HG03196 (cell line): ENCODE data around the gene TGM1.
A peak's percentile ranks its signal among the peaks of the same experiment; 100 is the strongest.

ENCODE experiments used
- ATAC-seq: cut with Tn5 transposase; IDR thresholded peaks from one replicate; pipeline ENCODE4 v1.9.1; 2021; ENCODE audit not compliant: unreplicated experiment

TGM1 gene

DNA sequence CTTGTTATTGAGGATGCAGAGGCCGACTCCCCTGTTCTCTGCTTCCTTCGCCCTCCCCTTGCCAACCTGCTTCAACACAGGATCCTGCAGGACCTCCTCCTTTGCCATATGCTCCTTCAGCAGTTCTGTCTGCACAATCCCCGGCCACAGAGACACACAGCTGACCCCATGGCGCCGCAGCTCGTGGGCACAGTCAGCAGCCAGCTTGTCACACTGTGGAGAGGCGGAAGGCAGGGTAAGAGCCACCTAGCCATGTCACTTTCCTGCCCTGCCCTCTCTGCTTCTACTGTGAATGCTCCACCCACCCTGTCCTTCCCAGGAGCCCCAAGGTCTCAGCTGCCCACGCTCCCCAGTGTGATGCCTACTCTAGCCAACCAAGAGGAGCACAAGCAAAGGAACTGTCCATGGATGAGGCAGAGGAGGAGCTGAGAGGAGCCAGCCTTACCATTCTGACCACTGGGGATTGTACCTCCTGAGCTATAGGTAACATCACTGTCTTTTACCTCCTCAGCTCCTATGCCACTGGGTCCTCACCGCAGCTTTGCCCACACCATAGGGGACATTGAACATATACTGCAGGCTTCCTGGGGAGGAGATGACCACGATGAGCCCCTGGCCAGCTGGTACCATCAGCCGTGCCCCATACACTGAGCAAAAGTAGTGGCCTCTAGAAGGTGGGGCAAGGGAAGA is 29.3 kb upstream of the TGM1 start:
- no peak for ATAC-seq

DNA sequence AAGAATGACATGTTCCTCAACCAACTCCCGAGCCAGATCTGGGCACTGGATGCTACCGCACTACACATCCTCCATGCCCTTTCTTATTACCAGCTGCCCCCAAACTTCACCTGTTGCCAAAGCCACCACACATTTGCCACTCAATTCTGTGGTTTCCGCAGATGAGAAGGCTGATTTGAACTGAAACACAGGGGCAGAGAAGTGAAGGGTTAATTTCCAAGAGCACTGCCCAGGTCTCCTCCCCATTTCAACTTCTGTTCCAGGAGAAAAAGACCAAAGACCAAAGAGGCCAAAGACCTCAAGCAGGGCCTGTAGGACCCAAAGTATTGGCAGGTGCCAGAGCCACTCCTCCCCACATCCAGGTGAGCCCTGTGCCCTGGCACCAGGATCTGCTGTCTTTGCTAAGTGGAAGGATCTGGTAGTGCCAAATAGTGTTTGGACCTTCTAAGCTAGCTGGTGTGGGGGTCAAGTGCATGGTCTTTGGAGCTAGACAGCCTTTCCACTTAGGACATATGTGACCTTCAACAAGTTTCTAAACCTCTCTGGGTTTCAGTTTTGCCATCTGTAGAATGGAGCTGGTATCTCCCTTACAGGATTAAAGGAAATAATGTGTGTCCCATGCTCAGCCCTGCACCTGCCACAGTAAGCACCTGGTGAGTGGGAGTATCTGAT is 28.6 kb upstream of the TGM1 start:
- ATAC-seq = no peak

DNA sequence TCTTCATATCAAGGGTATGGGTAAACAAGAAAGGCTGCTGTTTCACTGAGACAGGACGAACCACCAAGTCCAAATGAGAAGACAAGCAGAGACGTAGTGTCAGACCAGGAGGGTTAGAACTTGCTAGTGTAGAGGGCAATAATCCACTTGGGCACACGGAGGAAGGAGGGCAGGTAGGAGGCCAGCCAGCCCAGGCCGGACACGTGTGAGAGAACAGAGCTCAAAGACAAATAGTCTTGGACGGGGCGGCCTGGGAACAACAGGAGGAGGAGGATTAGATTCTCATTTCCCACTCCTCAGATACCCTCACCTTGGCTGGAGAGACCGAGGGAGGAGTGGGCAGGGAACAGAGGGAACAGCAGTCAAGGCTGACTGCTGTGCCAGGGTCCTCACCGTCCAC is 27.8 kb upstream of the TGM1 start:
- no peak for ATAC-seq

DNA sequence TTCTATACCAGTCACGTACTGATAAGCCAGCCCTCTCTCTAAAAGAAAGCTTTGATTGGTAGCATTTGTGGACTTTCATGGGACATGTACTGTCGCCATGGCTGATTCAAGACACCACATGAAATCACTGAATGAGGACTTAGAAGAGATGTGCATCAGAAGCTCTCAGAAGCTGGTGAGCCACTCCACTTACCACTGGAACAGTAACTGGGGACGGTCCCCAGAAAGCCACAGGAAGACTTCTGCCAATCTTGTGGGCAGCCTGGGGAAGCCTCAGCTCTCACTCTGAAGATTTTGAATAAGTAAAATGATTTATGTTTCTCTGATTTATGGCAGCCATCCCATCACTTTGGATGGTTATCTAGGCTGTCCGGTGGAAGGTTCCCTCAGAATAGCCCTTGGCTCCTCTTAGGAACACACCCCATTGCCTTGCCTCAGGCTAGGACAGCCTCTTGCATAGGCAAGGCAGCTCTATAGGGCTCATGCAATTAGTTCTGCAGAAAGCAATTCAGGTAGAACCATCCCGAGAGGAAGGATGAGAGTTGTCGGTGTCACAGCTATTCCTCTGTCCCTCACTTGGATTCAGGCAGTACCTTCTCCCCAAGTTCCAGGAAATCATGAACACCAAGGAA is 26.8 kb upstream of the TGM1 start:
- ATAC-seq = peak; percentile 87

DNA sequence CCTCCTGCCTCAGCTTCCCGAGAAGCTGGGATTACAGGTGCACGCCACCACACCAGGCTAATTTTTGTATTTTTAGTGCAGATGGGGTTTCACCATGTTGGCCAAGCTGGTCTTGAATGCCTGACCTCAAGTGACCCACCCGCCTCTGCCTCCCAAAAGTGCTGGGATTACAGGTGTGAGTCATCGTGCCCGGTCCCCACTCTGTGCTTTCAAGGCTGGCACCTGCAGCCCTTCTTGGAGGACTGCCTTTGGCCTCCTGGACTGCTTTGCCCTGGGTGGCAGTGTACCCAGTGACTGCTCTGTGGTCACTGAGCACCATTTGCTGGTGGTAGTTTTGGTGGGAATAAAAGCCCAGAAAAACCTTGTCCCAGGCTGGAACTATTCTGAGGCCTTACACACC is 24.0 kb upstream of the TGM1 start:
- ATAC-seq = no peak

DNA sequence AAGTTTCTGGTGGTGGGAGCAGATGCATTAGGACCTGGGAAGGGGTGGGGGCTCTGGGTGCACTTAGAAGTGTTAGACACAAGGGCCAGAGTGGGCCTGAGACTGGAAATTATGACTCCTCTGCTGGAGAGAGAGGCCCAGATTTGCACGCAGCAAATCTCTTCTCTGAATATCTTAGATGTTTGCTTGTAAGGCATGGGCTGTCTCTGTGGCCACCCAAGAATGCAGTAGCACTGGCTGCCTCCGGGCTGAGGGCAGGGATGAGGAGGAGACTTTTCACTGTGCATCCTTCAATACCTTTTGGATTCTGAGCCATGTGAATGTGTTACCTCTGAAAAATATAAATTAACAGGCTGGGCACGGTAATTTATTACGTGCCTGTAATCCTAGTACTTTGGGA is 22.4 kb upstream of the TGM1 start:
- ATAC-seq = no peak

DNA sequence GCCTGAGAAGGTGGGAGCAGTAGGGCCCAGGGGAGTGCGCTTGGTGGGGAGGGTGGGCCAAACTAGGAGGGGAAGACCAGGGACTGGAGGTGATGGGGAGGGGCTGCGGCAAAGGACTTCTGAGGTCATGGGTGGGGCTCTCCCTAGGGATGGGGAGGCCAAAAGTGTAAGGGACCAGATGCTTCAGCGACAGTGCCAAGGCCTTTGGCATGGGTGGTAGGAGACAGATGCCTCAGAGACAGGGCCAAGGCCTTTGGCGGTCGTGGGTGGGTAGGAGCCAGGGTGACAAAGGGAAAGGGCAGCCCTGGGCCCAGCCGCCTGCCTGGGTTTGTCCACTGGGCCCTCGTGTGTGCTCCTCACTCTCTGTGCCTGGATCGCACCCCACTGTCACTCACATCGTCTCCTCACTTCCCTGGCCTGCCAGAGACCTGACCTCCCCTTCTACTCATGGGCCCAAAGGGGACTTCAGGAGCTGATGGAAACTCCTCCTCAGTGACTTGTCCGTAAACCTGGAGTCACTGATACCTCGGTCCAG is 21.6 kb upstream of the TGM1 start:
- ATAC-seq = no peak

DNA sequence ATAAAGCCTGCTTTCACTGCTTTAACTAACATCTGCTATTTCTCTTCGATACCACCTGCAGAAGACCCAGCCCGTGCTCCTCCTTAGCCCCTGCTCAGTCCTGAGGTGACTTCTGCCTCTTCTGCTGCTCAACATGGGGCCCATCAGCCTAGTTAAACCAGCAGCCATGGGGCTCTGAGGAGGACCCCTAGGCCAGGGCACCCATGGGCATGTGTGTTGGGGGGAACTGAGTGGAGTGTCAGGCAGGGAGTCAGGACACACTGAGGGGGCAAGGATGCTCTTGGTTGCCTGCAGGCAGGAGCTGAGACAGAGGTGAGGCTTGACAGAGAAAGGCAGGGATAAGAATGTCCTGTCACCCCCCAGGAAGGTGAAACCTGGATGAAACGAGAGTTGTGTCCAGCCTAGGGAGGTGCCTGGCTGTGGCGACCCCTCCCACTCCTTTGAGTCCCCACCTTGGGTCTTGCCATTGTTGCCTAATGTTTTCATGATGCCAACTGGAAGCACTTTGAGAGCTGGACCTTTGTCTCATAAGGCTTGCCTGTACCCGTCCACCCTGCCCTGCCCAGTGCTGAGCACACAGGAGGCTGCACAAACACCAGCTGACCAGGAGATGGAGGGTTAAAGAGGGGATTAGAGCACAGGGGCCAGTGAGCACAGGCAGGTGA is 21.0 kb upstream of the TGM1 start:
- no peak for ATAC-seq

DNA sequence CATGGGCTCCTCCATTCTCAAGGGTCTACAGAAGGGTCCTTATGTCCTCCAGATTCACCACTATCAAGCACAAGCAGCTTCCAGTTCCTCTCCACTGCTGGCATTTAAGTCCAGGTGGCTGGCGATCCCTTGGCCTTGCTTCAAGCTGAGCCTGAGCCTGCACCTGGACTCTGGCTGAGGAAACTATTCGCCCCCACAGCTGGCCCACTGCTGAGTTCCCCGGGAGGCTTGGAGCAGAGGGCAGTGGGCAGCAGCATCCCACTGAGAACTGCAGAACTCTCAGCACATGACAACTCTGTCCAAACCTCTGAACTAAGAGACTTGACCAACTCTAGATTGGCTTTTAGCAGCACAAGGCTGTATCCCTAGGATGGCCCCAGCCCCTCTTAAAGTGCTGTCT is 19.8 kb upstream of the TGM1 start:
- no peak for ATAC-seq

DNA sequence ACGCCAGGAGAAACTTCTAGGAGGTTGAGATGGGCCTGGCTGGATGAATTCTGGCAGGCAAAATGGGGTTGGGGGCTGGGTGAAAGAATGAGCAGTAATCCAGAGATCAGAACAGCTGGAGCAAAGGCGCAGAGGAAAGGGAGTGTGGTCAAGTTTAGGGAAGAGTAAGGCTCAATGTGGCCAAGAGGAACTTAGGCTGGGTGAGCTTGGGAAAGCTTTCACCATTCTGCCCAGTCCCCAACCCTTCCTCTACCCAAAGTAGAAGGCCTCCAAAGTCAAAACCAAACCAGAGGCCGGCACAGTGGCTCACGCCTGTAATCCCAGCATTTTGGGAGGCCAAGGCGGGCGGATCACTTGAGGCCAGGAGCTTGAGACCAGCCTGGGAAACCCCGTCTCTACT is 18.7 kb upstream of the TGM1 start:
- ATAC-seq = no peak

DNA sequence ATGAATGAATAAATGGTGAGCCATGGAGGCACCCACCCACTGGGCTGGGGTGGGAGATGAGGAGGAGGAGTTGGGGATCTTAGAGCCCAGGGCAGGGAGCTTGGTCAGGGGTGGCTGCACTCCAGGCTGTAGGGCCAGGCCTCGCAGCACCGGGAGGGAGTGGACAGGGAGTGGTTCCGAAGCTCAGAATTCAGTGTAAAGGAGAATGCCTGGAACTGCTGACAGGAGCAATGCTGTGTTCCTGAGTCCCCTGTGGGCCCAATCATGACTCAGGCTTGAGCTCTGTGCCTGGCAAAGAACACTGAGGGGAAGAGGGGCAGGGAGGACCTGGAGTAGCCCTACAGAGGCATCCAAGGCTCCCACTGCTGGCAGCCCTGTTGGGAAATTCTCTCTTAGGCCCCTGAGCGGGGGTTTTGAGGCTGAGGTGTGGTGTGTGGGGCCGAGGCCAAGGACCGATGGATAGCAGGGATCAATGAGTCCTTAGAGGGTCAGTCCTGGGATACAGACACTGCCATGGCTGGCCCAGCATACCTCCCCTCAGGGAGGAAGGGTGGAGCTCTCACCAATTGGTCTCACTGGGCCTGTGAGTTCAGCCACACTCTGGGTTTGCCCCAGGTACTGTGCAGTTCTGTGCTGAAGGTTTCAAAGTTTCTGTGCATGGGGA is 18.0 kb upstream of the TGM1 start:
- ATAC-seq = no peak

DNA sequence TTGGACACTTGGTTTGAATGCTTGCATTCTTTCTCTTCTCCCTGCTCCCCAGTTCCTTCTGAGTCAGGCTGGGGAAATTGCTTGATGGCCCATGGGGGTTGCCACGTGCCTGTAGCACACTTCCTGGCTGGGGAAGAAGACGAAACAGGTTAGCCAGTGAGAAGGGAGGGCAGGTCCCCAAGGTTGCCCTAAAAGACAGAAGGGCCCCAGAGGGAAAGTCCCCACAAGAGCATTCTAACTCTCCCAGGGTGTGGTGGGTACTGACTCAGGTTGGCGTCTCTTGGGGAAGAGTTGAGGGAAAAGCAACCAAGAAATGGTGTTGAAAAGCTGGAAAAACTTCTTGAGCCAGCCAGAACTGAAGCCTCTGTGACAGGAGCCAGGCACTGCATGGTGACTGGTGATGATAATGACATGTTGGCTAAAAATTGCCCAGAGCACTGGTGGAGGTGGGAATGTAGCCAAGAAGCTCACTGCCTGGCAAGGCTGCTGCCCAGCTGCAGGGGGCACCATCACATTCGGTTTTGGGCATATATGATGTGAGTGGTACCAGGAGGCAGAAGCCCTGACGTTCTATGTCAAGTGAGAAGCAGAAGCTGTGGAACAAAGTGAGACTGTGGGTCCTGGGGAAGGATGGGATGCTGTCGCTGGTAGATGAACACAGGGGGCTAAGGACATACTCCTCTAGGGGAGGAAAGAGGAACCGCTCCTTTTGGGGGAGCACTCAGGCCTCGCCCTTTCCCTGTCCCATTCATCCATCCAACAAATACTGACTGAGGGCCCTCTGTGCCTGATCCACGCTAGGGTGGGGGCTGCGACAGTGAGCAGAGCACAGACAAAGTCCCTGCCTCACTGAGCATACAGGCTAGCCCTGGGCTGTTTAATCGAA is 16.6 kb upstream of the TGM1 start:
- peak; percentile 56 for ATAC-seq

DNA sequence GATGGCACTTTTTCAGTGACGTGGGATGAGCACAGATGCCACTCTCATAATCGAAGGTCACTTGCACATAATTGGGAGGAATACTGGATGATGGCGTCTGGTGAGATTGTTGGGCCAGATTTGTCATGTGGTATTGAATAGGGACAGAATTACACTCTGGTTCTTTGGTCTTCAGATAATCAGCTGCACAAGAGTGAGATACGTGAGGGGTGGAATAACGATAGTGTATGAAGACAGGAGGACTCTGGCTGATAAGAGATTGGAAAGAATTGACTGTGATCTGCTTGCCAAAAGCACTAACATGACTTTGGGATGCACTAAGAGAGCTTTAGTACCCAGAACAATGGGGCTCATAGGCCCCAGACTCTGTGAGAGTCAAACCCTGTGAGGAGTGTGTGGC is 15.4 kb upstream of the TGM1 start:
- no peak for ATAC-seq

DNA sequence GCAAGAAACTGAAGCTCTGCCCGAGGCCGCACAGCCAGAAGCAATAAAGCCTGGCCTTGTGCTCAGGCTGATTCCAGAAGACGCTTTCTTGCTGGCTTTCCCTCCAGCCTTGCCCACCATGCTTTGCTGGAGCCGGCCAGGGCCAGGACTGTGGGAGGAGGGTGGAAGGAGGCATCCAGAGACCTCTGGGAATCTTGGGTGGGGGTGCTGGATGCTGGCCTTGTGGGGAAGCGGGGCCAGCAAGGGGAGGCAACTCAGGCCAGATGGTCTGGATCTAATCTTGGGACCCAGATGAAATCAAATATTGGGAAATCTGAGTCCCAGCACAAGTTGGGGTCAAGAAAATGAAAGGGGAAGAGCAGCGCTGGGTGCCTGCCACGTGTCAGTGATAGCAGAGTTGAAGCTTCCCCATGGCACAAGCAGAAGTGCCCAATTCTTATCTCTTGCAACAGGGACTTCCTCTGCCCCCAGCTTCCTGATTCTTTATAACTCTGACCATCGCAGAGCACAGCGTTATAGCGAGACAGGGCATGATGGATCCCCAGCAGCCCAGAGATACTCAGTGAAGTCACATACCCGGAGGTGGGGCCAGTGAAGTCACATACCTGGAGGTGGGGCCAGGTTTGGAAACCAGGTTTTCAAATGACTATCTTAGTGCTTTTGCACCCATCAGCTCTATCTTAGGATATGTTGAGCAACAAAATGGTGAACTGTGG is 14.8 kb upstream of the TGM1 start:
- no peak for ATAC-seq

DNA sequence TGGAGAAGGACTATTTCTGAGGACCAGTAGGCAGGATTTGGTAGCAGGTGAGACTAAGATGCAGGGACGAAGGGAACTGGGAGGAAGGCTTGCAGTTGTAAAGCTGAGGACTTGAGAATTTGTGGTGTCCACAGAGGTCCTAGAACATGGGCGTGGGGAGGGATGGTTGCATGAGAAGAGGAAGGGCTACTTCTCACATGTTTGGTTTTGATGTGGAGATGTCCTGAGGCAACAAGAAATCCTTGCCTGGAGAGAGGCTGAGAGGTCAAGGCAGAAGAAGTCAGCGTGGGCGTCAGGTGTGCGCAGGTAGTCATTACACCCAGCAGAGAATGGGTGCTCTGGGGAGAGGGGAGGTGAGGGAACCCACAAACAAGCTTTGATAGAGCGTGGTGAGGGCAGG is 14.1 kb upstream of the TGM1 start:
- ATAC-seq = no peak

DNA sequence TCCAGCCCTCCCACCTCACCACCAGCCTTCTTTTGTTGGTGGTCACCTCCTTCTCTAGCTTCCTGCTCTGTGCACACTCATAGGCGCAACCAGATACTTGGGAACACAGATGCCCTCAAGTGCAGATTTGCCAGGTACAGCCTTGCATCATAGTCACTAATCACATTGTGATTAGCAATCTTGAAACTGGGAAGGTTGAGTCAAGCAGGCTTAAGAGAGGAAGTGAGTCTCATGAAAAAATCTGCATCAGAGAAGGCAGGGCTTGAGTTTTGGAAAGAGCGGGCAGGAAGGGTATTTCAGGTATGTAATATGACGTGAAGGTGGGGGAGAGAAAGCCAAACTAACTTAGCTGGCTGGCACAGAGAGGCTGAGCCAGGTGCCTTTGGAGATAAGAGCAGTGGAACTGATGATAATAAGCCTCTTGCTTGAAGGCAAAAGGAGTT is 11.1 kb upstream of the TGM1 start:
- peak; percentile 39 for ATAC-seq

DNA sequence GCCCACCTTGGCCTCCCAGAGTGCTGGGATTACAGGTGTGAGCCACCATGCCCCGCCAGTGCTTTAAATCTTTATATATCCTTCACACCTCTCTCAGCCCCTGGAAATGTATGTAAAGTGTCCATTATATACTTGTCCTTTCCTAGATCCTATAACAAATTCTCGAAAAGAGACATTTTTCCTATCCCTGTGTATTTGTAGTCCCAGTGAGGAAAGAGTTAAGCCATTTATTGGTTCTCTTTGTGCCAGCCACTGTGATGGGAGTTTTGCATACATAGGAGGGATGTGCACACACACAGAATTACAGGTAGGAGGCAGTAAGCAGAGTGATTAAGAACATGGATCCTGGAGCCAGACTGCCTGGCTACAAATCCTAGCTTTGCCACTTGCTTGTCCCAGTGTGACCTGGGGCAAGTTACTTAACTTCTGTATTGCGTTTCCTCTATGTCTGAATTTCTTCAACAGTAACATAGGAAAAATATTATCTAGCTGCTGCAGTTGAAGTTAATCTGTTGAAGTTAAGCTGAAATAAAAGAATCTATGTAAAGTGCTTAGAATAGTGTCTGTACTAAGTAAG is 10.5 kb upstream of the TGM1 start:
- ATAC-seq = no peak

DNA sequence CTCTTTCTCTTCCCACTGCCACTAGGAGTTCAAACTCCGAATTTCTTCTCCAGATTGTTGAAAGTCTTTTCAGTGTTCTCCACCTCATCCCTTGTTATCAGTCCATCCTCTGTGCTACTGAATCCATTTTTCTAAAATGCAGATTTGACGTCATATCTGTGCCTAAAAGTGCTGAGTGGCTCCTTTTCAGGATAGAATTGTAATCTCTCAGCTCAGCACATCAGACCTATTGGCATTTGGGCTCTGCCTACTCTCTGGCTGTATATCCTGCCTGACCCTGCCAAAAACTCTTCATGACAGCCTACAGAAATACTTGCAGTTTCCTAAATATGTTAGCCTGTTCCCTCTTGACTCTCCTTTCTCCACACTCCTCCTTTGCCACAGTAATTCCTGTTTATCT is 9.5 kb upstream of the TGM1 start:
- no peak for ATAC-seq

DNA sequence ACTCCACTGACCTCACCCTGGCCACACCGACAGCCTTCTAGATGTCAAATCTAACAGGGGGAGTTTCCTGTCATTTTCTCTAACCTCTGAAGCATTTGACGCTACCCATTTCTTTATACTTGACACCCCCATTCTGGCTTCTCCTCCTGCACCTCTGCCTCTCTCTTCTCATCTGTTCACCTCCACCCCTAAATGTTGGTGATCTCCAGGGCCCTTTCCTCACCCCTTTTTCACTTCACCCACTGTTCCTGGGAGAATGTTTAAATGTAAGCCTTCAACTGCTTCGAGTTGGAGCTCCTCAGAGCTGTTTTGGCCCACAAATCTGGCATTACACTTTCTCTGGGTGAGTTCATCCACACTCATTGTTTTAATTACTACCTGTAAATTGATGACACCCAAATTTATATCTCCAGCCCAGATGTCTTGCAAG is 8.9 kb upstream of the TGM1 start:
- no peak for ATAC-seq
